ENCODE data around the gene RERG. TPM values are rescaled to one million over a fixed set of nuclear protein-coding genes. Genes with fewer than 3 reads are reported as not detected.
A peak's percentile ranks its signal among the peaks of the same experiment; 100 is the strongest.
"Not testable (repeated sequence)": the region's sequence is repeated elsewhere in the genome, so short reads cannot be mapped to it uniquely, and the experiment has no call there.

RERG gene
- total and polyA plus RNA-seq, 5 donors from 2014 or later = not detected

DNA sequence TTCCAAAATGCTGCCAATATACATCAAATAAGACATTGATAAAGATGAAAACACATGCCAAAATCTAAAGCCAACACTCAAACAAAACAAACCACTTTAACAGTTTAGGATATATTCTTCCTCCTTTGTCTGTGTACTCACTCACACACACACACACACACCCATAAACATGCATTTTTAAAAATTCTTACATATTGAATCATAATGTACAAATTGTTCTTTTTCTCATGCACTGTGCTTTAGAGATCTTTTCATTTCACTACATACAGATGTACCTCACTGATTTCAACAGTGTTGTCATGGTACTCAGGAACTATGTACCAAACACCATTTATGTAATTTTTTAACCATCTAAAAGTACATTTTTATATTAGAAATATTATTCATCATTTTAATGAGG lies 9.5 kb upstream of the RERG start:
- Histone ChIP-seq H3K27ac (ENCODE audit: insufficient read depth, low read length, poor library complexity, severe bottlenecking) (no peak overlapping the region), H3K36me3 (ENCODE audit: control insufficient read depth, insufficient read depth, low read length) (no peaks in the 10 kb centered on the region), H3K4me1 (ENCODE audit: control insufficient read depth, insufficient read depth, low read length, poor library complexity, severe bottlenecking) (no peaks in the 10 kb centered on the region), H3K9me3 (ENCODE audit: control insufficient read depth in 2 of 2, low read length in 2 of 2) (no peaks in the 10 kb centered on the region), H3K4me3 (ENCODE audit: low read depth, low read length) (no peak overlapping the region), H3K27me3 (ENCODE audit: control insufficient read depth, insufficient read depth, low read length) (peaks cover 11% of the 10 kb centered on the region)
- ATAC-seq (ENCODE audit: low read depth in 2 of 2) = no peak
- Mint-ChIP-seq H3K27ac (no peak overlapping the region), H3K27me3 (peaks cover 8% of the 10 kb centered on the region), H3K9me3 (no peaks in the 10 kb centered on the region), H3K4me3 (no peak overlapping the region), H3K36me3 (no peaks in the 10 kb centered on the region), H3K4me1 (peaks cover 0 to 3% (median under 1%) of the 10 kb centered on the region in 4 donors)
- DNase-seq = no peak

DNA sequence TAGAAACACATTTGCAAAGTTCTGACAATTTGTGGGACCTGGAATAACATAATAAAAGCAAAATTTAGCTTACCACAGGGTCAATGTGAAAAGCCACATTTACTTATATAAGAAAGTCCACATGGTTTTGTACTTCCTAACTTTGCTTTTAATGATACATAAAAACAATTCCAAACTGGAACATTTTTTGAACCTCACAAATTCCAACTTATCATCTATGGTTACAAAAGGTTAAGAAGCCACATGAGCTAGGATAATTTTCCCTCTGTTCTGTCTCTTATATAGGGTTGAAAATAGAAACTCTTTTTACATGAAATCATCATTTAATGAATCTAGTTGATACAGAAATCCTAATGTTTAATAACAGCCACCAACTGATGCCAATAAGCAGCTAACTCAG lies 8.9 kb upstream of the RERG start:
- Mint-ChIP-seq H3K27ac (no peak overlapping the region), H3K27me3 (peaks cover 13% of the 10 kb centered on the region), H3K9me3 (no peaks in the 10 kb centered on the region), H3K36me3 (no peaks in the 10 kb centered on the region), H3K4me1 (peaks cover 0 to 5% (median under 1%) of the 10 kb centered on the region in 4 donors), H3K4me3 (no peak overlapping the region)
- H3K27ac ChIP-seq (ENCODE audit: insufficient read depth, low read length, poor library complexity, severe bottlenecking) = no peak overlapping the region
- DNase-seq = no peak
- no peak overlapping the region for H3K4me3 ChIP-seq (ENCODE audit: low read depth, low read length)
- no peaks in the 10 kb centered on the region for H3K9me3 ChIP-seq (ENCODE audit: control insufficient read depth in 2 of 2, low read length in 2 of 2)
- no peaks in the 10 kb centered on the region for H3K4me1 ChIP-seq (ENCODE audit: control insufficient read depth, insufficient read depth, low read length, poor library complexity, severe bottlenecking)
- ATAC-seq (ENCODE audit: low read depth in 2 of 2) = no peak
- H3K27me3 ChIP-seq (ENCODE audit: control insufficient read depth, insufficient read depth, low read length) = peaks cover 15% of the 10 kb centered on the region
- no peaks in the 10 kb centered on the region for H3K36me3 ChIP-seq (ENCODE audit: control insufficient read depth, insufficient read depth, low read length)

- Histone ChIP-seq H3K4me3 (ENCODE audit: low read depth, low read length) (no peak overlapping the region), H3K27ac (ENCODE audit: insufficient read depth, low read length, poor library complexity, severe bottlenecking) (no peak overlapping the region), H3K27me3 (ENCODE audit: control insufficient read depth, insufficient read depth, low read length) (peaks cover 25% of the 10 kb centered on the region), H3K4me1 (ENCODE audit: control insufficient read depth, insufficient read depth, low read length, poor library complexity, severe bottlenecking) (no peaks in the 10 kb centered on the region), H3K36me3 (ENCODE audit: control insufficient read depth, insufficient read depth, low read length) (no peaks in the 10 kb centered on the region), H3K9me3 (ENCODE audit: control insufficient read depth in 2 of 2, low read length in 2 of 2) (no peaks in the 10 kb centered on the region)
- Mint-ChIP-seq H3K36me3 (no peaks in the 10 kb centered on the region), H3K9me3 (no peaks in the 10 kb centered on the region), H3K4me3 (peak overlapping the region in 1 of 4 donors; percentile 81), H3K27ac (no peak overlapping the region), H3K27me3 (peaks cover 32% of the 10 kb centered on the region), H3K4me1 (peaks cover 0 to 5% (median 2%) of the 10 kb centered on the region in 4 donors)
- DNase-seq (peak in 2 of 3 donors; percentile 9 to 45), ATAC-seq (ENCODE audit: low read depth in 2 of 2) (peak in 1 of 2 donors; percentile 43)
These were observed 5.9 kb upstream of the RERG start for GRCh38 chr12:15227004-15227679.

GRCh38 chr12:15225863-15226218 lies 4.6 kb upstream of the RERG start:
- H3K36me3 ChIP-seq (ENCODE audit: control insufficient read depth, insufficient read depth, low read length); H3K4me1 Mint-ChIP-seq; DNase-seq; H3K4me3 ChIP-seq (ENCODE audit: low read depth, low read length); H3K36me3 Mint-ChIP-seq; ATAC-seq (ENCODE audit: low read depth in 2 of 2); H3K27ac Mint-ChIP-seq; H3K9me3 Mint-ChIP-seq; H3K4me1 ChIP-seq (ENCODE audit: control insufficient read depth, insufficient read depth, low read length, poor library complexity, severe bottlenecking); H3K4me3 Mint-ChIP-seq; H3K27ac ChIP-seq (ENCODE audit: insufficient read depth, low read length, poor library complexity, severe bottlenecking); H3K9me3 ChIP-seq (ENCODE audit: control insufficient read depth in 2 of 2, low read length in 2 of 2): not testable (repeated sequence)
- H3K27me3 ChIP-seq (ENCODE audit: control insufficient read depth, insufficient read depth, low read length) = peaks cover 25% of the 10 kb centered on the region
- peaks cover 42% of the 10 kb centered on the region for H3K27me3 Mint-ChIP-seq

DNA sequence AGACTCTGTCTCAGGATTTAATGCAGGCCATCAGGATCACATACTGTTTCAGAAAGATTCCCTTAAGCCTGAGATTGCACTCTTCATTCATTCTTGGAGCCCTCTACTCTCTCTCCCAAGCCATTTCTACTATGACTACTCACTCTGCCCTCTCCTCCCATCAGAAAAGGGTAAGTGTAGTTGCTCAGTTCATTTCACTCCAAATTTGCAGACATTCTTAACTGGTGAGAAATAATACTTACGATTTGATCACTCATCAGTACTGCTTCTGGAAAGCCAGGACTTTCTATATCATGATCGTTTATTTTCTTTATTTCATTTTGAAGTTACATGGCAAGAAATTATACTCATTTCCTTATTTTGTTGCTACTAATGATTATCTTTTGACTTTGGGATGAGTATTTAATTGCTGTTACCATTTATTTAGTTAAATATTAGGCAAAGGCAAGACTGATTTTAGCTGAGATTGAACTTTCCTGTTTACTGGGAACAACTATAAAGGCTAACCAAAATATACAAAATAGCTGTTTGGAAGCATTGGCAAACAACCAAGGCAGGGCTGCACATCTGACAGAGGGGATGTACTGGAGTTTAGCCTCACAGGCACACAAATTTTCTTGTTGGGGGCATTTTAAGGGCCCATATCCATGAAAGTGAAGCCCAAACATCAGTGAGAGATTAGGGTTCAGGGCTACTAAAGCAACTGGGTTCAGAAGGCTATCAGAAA lies 4.1 kb upstream of the RERG start:
- H3K36me3 ChIP-seq (ENCODE audit: control insufficient read depth, insufficient read depth, low read length) = no peaks in the 10 kb centered on the region
- Mint-ChIP-seq H3K9me3 (no peaks in the 10 kb centered on the region), H3K27me3 (peaks cover 47% of the 10 kb centered on the region), H3K4me3 (no peak overlapping the region), H3K4me1 (peaks cover 0 to 8% (median 6%) of the 10 kb centered on the region in 4 donors), H3K27ac (no peak overlapping the region), H3K36me3 (no peaks in the 10 kb centered on the region)
- H3K27me3 ChIP-seq (ENCODE audit: control insufficient read depth, insufficient read depth, low read length) = peaks cover 23% of the 10 kb centered on the region
- DNase-seq (no peak), ATAC-seq (ENCODE audit: low read depth in 2 of 2) (no peak)
- H3K4me3 ChIP-seq (ENCODE audit: low read depth, low read length) = no peak overlapping the region
- H3K27ac ChIP-seq (ENCODE audit: insufficient read depth, low read length, poor library complexity, severe bottlenecking) = no peak overlapping the region
- peaks cover 10% of the 10 kb centered on the region for H3K4me1 ChIP-seq (ENCODE audit: control insufficient read depth, insufficient read depth, low read length, poor library complexity, severe bottlenecking)
- no peaks in the 10 kb centered on the region for H3K9me3 ChIP-seq (ENCODE audit: control insufficient read depth in 2 of 2, low read length in 2 of 2)

GRCh38 chr12:15222219-15222618 lies 1.0 kb upstream of the RERG start:
- Mint-ChIP-seq H3K27ac (no peak overlapping the region), H3K9me3 (no peaks in the 10 kb centered on the region), H3K36me3 (no peaks in the 10 kb centered on the region), H3K4me3 (no peak overlapping the region), H3K4me1 (peaks cover 0 to 8% (median 6%) of the 10 kb centered on the region in 4 donors), H3K27me3 (peaks cover 49% of the 10 kb centered on the region)
- Histone ChIP-seq H3K27ac (ENCODE audit: insufficient read depth, low read length, poor library complexity, severe bottlenecking) (no peak overlapping the region), H3K27me3 (ENCODE audit: control insufficient read depth, insufficient read depth, low read length) (peaks cover 21% of the 10 kb centered on the region), H3K4me3 (ENCODE audit: low read depth, low read length) (no peak overlapping the region), H3K9me3 (ENCODE audit: control insufficient read depth in 2 of 2, low read length in 2 of 2) (no peaks in the 10 kb centered on the region), H3K36me3 (ENCODE audit: control insufficient read depth, insufficient read depth, low read length) (no peaks in the 10 kb centered on the region), H3K4me1 (ENCODE audit: control insufficient read depth, insufficient read depth, low read length, poor library complexity, severe bottlenecking) (peaks cover 10% of the 10 kb centered on the region)
- DNase-seq (no peak), ATAC-seq (ENCODE audit: low read depth in 2 of 2) (no peak)

DNA sequence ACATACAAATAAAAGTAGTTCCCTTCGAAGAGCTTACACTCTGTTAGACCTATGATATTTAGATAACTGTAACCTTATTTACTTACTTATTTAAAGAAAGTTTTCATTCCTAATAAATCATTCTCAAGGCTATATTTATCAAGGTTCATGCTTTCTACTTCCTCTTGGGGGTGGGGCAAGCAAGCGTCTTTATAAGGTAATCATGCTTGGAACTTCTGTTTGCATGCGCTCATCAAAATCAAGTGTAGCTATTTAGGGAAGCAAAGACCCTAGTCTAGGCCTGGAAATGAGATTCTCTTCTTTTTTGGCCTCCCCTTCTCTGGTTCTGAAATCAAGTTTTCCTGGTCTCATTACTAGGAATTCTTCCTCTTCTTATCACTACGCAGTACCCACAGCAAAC lies 766 bp downstream of the RERG start:
- Mint-ChIP-seq H3K9me3 (no peaks in the 10 kb centered on the region), H3K27me3 (peaks cover 41% of the 10 kb centered on the region), H3K36me3 (no peaks in the 10 kb centered on the region), H3K4me3 (peak overlapping the region in 1 of 4 donors; percentile 76), H3K4me1 (peaks cover 0 to 6% (median 3%) of the 10 kb centered on the region in 4 donors), H3K27ac (no peak overlapping the region)
- peaks cover 10% of the 10 kb centered on the region for H3K4me1 ChIP-seq (ENCODE audit: control insufficient read depth, insufficient read depth, low read length, poor library complexity, severe bottlenecking)
- no peaks in the 10 kb centered on the region for H3K36me3 ChIP-seq (ENCODE audit: control insufficient read depth, insufficient read depth, low read length)
- DNase-seq = no peak
- no peak overlapping the region for H3K27ac ChIP-seq (ENCODE audit: insufficient read depth, low read length, poor library complexity, severe bottlenecking)
- ATAC-seq (ENCODE audit: low read depth in 2 of 2) = no peak
- H3K9me3 ChIP-seq (ENCODE audit: control insufficient read depth in 2 of 2, low read length in 2 of 2) = no peaks in the 10 kb centered on the region
- peaks cover 18% of the 10 kb centered on the region for H3K27me3 ChIP-seq (ENCODE audit: control insufficient read depth, insufficient read depth, low read length)
- no peak overlapping the region for H3K4me3 ChIP-seq (ENCODE audit: low read depth, low read length)

GRCh38 chr12:15218794-15219193 lies 2.4 kb downstream of the RERG start:
- ATAC-seq (ENCODE audit: low read depth in 2 of 2) (no peak), DNase-seq (no peak)
- H3K36me3 ChIP-seq (ENCODE audit: control insufficient read depth, insufficient read depth, low read length) = no peaks in the 10 kb centered on the region
- H3K4me1 ChIP-seq (ENCODE audit: control insufficient read depth, insufficient read depth, low read length, poor library complexity, severe bottlenecking) = peaks cover 10% of the 10 kb centered on the region
- H3K9me3 Mint-ChIP-seq = peaks cover 0 to 2% (median 0%) of the 10 kb centered on the region in 7 donors
- peaks cover 11% of the 10 kb centered on the region for H3K27me3 ChIP-seq (ENCODE audit: control insufficient read depth, insufficient read depth, low read length)
- no peak overlapping the region for H3K27ac ChIP-seq (ENCODE audit: insufficient read depth, low read length, poor library complexity, severe bottlenecking)
- H3K36me3 Mint-ChIP-seq = no peaks in the 10 kb centered on the region
- H3K9me3 ChIP-seq (ENCODE audit: control insufficient read depth in 2 of 2, low read length in 2 of 2) = no peaks in the 10 kb centered on the region
- no peak overlapping the region for H3K27ac Mint-ChIP-seq
- no peak overlapping the region for H3K4me3 Mint-ChIP-seq
- peaks cover 30% of the 10 kb centered on the region for H3K27me3 Mint-ChIP-seq
- H3K4me3 ChIP-seq (ENCODE audit: low read depth, low read length) = no peak overlapping the region
- peaks cover 0 to 6% (median 3%) of the 10 kb centered on the region in 4 donors for H3K4me1 Mint-ChIP-seq
